ENCODE measurements around the gene ASPM.

The ASPM gene

DNA sequence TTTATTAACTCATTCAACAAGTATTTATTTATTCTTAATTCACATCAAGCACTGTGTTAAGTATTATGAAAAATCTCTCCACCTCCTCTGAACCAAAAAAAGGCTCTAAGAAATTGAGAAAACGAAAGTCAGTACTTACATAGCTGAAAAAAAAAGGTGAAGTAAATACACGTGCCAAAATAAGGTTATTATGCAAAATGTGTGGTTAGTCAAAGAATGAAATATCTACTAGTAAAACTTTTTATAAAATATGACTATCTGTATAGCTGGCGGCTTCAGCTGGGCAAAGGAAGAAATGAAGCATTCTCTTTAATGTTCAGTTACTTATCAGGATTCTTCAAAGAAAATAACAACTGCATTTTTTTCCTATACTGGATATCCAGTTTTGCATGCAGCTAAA lies 35.5 kb upstream of the ASPM start:
- no peak for DNase-seq (ENCODE audit: low read depth)
- TF ChIP-seq, protein P1, sequence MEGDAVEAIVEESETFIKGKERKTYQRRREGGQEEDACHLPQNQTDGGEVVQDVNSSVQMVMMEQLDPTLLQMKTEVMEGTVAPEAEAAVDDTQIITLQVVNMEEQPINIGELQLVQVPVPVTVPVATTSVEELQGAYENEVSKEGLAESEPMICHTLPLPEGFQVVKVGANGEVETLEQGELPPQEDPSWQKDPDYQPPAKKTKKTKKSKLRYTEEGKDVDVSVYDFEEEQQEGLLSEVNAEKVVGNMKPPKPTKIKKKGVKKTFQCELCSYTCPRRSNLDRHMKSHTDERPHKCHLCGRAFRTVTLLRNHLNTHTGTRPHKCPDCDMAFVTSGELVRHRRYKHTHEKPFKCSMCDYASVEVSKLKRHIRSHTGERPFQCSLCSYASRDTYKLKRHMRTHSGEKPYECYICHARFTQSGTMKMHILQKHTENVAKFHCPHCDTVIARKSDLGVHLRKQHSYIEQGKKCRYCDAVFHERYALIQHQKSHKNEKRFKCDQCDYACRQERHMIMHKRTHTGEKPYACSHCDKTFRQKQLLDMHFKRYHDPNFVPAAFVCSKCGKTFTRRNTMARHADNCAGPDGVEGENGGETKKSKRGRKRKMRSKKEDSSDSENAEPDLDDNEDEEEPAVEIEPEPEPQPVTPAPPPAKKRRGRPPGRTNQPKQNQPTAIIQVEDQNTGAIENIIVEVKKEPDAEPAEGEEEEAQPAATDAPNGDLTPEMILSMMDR (conservative IDR thresholded peaks at IDR 0.05; ENCODE audit: control insufficient read depth, insufficient read depth, low read depth, low read length): no peak
- no peak overlapping the region for H3K4me3 ChIP-seq (ENCODE audit: control insufficient read depth, low read depth, low read length)

DNA sequence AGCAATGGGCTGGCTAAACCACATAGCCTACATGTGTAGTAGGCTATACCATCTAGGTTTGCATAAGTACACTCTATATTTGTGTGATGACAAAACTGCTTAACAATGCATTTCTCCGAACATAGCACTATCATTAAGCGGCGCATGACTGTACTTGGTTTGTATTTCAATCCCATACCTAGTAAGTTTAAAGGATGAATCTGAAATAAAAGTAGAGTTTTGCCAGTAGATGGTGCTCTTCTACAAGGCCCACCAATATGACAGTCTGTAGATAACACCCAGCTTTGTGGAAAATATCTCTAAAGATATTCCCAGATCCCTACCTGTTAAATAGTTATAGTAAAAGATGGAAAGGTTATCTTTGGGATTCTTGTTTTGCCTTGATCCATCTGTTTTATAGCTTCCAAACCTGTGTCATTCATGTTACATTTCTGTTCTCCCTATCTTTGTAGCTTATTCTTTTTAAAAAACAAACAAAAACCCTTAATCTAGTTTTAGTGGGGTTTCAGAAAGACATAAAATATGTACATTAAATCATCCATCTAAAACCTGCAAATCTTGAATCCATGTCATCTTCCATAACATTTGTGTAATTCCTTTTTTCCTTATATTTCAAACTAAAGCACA lies 33.9 kb upstream of the ASPM start:
- TF ChIP-seq, protein P1 (conservative IDR thresholded peaks at IDR 0.05; ENCODE audit: control insufficient read depth, insufficient read depth, low read depth, low read length): peak; percentile 64
- DNase-seq (ENCODE audit: low read depth): peak; percentile 72
- H3K4me3 ChIP-seq (ENCODE audit: control insufficient read depth, low read depth, low read length): no peak overlapping the region

GRCh38 chr1:197178998-197179397 lies 32.5 kb upstream of the ASPM start:
- TF ChIP-seq, protein P1 (conservative IDR thresholded peaks at IDR 0.05; ENCODE audit: control insufficient read depth, insufficient read depth, low read depth, low read length): peak; percentile 25
- H3K4me3 ChIP-seq (ENCODE audit: control insufficient read depth, low read depth, low read length): no peak overlapping the region
- peak; percentile 57 for DNase-seq (ENCODE audit: low read depth)

- no peak for DNase-seq (ENCODE audit: low read depth)
- TF ChIP-seq, protein P1 (conservative IDR thresholded peaks at IDR 0.05; ENCODE audit: control insufficient read depth, insufficient read depth, low read depth, low read length): no peak
- H3K4me3 ChIP-seq (ENCODE audit: control insufficient read depth, low read depth, low read length): no peak overlapping the region
Measured at GRCh38 chr1:197174818-197175217, 28.3 kb upstream of the ASPM start.

DNA sequence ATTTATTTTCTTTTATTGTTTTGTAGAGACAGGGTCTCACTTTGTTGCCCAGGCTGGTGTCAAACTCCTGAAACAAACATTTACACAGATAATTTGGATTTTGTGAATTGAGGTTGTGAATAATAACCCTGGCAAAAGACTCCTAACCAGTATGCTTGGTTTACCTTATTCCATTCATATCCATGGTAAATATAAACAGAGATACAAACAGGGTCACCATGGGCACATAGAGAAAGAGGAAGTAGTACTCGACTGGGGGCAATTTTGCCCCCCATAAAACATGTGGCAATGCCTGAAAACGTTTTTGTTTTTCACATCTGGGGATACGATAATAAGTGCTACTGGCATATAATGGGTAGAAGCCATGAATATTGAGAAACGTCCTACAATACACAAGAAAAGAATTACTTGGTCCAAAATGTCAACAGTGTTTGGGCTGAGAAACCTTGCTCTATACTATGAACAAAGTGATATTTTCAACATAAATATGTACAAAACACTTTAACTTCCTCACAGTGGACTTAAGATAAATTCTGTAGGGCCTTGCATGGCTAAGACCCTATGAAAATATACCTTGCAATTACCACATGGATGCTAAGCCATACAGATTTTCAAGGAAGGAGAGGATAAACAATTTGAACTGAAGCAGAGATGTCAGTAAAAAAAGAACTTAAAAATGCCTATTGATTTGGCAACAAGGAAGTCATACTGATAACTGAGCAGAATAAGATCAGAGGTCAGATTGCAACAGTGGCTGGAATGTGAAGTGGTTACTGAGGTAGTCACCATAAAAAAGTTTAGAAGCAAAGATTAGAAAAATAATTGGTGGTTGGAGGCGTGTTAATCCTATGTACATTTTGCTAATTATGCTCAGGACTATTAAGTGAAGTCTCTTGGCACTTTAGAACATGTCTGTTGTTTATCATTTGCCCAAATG lies 27.4 kb upstream of the ASPM start:
- DNase-seq (ENCODE audit: low read depth): peak; percentile 47
- no peak overlapping the region for H3K4me3 ChIP-seq (ENCODE audit: control insufficient read depth, low read depth, low read length)
- TF ChIP-seq, protein P1 (conservative IDR thresholded peaks at IDR 0.05; ENCODE audit: control insufficient read depth, insufficient read depth, low read depth, low read length): no peak

DNA sequence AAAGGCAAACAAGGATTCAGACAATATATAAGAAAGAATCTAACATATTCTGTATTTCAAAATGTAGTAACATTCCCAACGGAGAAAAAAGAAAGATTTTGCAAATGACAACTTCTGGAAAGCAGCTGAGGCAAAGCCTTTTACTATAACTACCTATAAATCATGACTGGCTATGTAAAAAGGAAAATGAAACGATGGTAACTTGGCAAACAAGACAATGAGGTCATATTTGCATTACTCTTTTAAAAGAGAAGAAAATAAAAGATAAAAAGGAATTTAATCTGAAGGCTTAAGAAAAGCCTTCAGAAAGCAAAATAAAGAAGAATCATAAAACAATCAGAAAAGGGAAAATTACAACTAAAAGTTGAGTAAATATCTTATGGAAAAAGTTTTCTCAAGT lies 25.1 kb upstream of the ASPM start:
- no peak overlapping the region for H3K4me3 ChIP-seq (ENCODE audit: control insufficient read depth, low read depth, low read length)
- DNase-seq (ENCODE audit: low read depth): peak; percentile 38
- TF ChIP-seq, protein P1 (conservative IDR thresholded peaks at IDR 0.05; ENCODE audit: control insufficient read depth, insufficient read depth, low read depth, low read length): no peak

Measured in fibroblast of mammary gland (primary cell).